K562 (cell line): Measurements from ENCODE around the gene SPRED2. TPM values are rescaled to one million over a fixed set of nuclear protein-coding genes. Genes with fewer than 3 reads are reported as not detected.

ENCODE experiments used
- ADNP ChIP-seq: fragments of 200-800 bp; sonication (Bioruptor generic); IDR thresholded peaks from 2 replicates; pipeline ENCODE4 v1.6.1; 2016; ENCODE audit warnings: missing genetic modification characterization, missing compliant biosample characterization
- C11orf30 ChIP-seq: fragments of 450-650 bp; IDR thresholded peaks from 2 replicates; pipeline ENCODE4 v1.6.1; 2016; ENCODE audit warnings: low read depth, mild to moderate bottlenecking
- CBFA2T2 ChIP-seq: fragments of 450-650 bp; conservative IDR thresholded peaks from 2 replicates; pipeline ENCODE4 v1.6.1; 2017; ENCODE audit warnings: mild to moderate bottlenecking
- CBX1 ChIP-seq: sonication (generic); IDR thresholded peaks from 2 replicates; pipeline ENCODE4 v1.6.1; 2016; ENCODE audit warnings: antibody characterized with exemption, low read depth, mild to moderate bottlenecking
- ILK ChIP-seq: fragments of 450-650 bp; IDR thresholded peaks from 2 replicates; pipeline ENCODE4 v1.6.1; 2016; ENCODE audit warnings: missing genetic modification characterization, low read depth, mild to moderate bottlenecking, missing compliant biosample characterization, moderate library complexity, borderline replicate concordance
- MAZ ChIP-seq, 2 experiments: fragments of 450-650 bp in 1 of 2; sonication (generic) in 1 of 2; formaldehyde crosslinking; IDR thresholded peaks in 1 of 2; conservative IDR thresholded peaks in 1 of 2; 2 replicates each; pipeline versions ENCODE4 v1.4.0 to v1.5.0; 2020; ENCODE audit warnings: mild to moderate bottlenecking in 1 of 2, missing genetic modification reagents in 1 of 2
- MIER1 ChIP-seq: fragments of 450-650 bp; IDR thresholded peaks from 2 replicates; pipeline ENCODE4 v1.6.1; 2016; ENCODE audit warnings: antibody characterized with exemption, mild to moderate bottlenecking, low read depth
- PHF8 ChIP-seq: fragments of 200-600 bp; sonication (generic); IDR thresholded peaks from 2 replicates; pipeline ENCODE4 v1.6.1; 2012; ENCODE audit warnings: mixed run types, mild to moderate bottlenecking, inconsistent platforms, low read length, moderate library complexity, borderline replicate concordance
- POLR3G ChIP-seq: IDR thresholded peaks from 2 replicates; pipeline ENCODE4 v1.6.1; 2011; ENCODE audit not compliant: insufficient read length, insufficient replicate concordance; ENCODE audit errors: extremely low read depth
- ZFP1 ChIP-seq: fragments of 450-650 bp; formaldehyde crosslinking; IDR thresholded peaks from 2 replicates; pipeline ENCODE4 v1.4.0; 2020; ENCODE audit warnings: mild to moderate bottlenecking, mixed read lengths
- ZFP36 ChIP-seq: fragments of 150-350 bp; IDR thresholded peaks from 2 replicates; pipeline ENCODE4 v1.6.1; 2018; ENCODE audit warnings: low read length, low read depth; ENCODE audit not compliant: partially characterized antibody
- ZNF583 ChIP-seq: fragments of 250-450 bp; sonication (Bioruptor Pico); IDR thresholded peaks from 2 replicates; pipeline ENCODE4 v1.4.0; 2020
- ZNF79 ChIP-seq: fragments of 250-450 bp; sonication (Bioruptor Pico); IDR thresholded peaks from 2 replicates; pipeline ENCODE4 v1.4.0; 2020; ENCODE audit warnings: low read depth, mild to moderate bottlenecking, moderate library complexity
- polyA plus RNA-seq, 8 experiments: library from polyadenylated mRNA; depleted of rRNA in 4 of 8; stranded (reverse) in 5 of 8; unstranded in 3 of 8; fragments of >200 nt; fragmentation: Nextera tagmentation in 2 of 8; fragmentation: Illumina TruSeq in 1 of 8; extraction: Ambion mirVana in 2 of 8; extraction: Trizol in 1 of 8; gene quantifications; 2 replicates each; pipeline versions ENCODE4 v1.2.1 to v1.2.3, GENCODE V29; 2011 to 2014; ENCODE audit warnings: inconsistent platforms in 1 of 8, missing spikeins in 1 of 8
- total RNA-seq, 7 experiments: library from RNA; depleted of rRNA in 6 of 7; stranded (reverse); fragments of >200 nt in 6 of 7; fragmentation: Illumina TruSeq in 2 of 7; extraction: Trizol in 2 of 7; gene quantifications; 2 replicates each; pipeline versions ENCODE4 v1.2.1 to v1.2.3, GENCODE V29; 2011 to 2021; ENCODE audit warnings: low replicate concordance in 1 of 7
- TF ChIP-seq, protein P1 (sequence below): fragments of 450-650 bp; formaldehyde crosslinking; IDR thresholded peaks from 2 replicates; pipeline ENCODE4 v1.4.0; 2020; ENCODE audit warnings: mild to moderate bottlenecking, moderate library complexity
- TF ChIP-seq, protein P2 (sequence below): sonication (generic); formaldehyde crosslinking; IDR thresholded peaks from 2 replicates; pipeline ENCODE4 v1.8.0; 2022; ENCODE audit warnings: mild to moderate bottlenecking, missing genetic modification reagents
- TF ChIP-seq, protein P3 (sequence below): fragments of 250-450 bp; sonication (Bioruptor Pico); IDR thresholded peaks from 2 replicates; pipeline ENCODE4 v1.4.0; 2020; ENCODE audit warnings: mild to moderate bottlenecking, moderate library complexity, borderline replicate concordance

Gene SPRED2
- total and polyA plus RNA-seq, 9 of the 15 experiments (the other 6 are each of a cell fraction or from before 2014, with no cell fraction given): 4.6 to 50.8 (median 14.1) TPM

GRCh38 chr2:65430603-65431420 lies 1.6 kb downstream of the SPRED2 start (continued):
- TF ChIP-seq, protein P1, sequence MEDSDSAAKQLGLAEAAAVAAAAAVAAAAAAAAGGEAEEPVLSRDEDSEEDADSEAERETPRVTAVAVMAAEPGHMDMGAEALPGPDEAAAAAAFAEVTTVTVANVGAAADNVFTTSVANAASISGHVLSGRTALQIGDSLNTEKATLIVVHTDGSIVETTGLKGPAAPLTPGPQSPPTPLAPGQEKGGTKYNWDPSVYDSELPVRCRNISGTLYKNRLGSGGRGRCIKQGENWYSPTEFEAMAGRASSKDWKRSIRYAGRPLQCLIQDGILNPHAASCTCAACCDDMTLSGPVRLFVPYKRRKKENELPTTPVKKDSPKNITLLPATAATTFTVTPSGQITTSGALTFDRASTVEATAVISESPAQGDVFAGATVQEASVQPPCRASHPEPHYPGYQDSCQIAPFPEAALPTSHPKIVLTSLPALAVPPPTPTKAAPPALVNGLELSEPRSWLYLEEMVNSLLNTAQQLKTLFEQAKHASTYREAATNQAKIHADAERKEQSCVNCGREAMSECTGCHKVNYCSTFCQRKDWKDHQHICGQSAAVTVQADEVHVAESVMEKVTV: no peak
- TF ChIP-seq ILK (tag) (no peak), ZNF79 (CRISPR knock-in tag) (no peak), ZFP1 (CRISPR knock-in tag) (no peak), MAZ (CRISPR knock-in tag; conservative IDR thresholded peaks at IDR 0.05 in 1 of 2, IDR thresholded peaks at IDR 0.05 in 1 of 2) (no peak; a peak in 2 of 4 replicates), MIER1 (no peak), POLR3G (no peak), C11orf30 (no peak), ADNP (tag) (no peak), PHF8 (no peak), CBX1 (no peak), ZNF583 (no peak), CBFA2T2 (no peak), ZFP36 (no peak)
- TF ChIP-seq, protein P2, sequence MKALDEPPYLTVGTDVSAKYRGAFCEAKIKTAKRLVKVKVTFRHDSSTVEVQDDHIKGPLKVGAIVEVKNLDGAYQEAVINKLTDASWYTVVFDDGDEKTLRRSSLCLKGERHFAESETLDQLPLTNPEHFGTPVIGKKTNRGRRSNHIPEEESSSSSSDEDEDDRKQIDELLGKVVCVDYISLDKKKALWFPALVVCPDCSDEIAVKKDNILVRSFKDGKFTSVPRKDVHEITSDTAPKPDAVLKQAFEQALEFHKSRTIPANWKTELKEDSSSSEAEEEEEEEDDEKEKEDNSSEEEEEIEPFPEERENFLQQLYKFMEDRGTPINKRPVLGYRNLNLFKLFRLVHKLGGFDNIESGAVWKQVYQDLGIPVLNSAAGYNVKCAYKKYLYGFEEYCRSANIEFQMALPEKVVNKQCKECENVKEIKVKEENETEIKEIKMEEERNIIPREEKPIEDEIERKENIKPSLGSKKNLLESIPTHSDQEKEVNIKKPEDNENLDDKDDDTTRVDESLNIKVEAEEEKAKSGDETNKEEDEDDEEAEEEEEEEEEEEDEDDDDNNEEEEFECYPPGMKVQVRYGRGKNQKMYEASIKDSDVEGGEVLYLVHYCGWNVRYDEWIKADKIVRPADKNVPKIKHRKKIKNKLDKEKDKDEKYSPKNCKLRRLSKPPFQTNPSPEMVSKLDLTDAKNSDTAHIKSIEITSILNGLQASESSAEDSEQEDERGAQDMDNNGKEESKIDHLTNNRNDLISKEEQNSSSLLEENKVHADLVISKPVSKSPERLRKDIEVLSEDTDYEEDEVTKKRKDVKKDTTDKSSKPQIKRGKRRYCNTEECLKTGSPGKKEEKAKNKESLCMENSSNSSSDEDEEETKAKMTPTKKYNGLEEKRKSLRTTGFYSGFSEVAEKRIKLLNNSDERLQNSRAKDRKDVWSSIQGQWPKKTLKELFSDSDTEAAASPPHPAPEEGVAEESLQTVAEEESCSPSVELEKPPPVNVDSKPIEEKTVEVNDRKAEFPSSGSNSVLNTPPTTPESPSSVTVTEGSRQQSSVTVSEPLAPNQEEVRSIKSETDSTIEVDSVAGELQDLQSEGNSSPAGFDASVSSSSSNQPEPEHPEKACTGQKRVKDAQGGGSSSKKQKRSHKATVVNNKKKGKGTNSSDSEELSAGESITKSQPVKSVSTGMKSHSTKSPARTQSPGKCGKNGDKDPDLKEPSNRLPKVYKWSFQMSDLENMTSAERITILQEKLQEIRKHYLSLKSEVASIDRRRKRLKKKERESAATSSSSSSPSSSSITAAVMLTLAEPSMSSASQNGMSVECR: peak; percentile 60
- TF ChIP-seq, protein P3, sequence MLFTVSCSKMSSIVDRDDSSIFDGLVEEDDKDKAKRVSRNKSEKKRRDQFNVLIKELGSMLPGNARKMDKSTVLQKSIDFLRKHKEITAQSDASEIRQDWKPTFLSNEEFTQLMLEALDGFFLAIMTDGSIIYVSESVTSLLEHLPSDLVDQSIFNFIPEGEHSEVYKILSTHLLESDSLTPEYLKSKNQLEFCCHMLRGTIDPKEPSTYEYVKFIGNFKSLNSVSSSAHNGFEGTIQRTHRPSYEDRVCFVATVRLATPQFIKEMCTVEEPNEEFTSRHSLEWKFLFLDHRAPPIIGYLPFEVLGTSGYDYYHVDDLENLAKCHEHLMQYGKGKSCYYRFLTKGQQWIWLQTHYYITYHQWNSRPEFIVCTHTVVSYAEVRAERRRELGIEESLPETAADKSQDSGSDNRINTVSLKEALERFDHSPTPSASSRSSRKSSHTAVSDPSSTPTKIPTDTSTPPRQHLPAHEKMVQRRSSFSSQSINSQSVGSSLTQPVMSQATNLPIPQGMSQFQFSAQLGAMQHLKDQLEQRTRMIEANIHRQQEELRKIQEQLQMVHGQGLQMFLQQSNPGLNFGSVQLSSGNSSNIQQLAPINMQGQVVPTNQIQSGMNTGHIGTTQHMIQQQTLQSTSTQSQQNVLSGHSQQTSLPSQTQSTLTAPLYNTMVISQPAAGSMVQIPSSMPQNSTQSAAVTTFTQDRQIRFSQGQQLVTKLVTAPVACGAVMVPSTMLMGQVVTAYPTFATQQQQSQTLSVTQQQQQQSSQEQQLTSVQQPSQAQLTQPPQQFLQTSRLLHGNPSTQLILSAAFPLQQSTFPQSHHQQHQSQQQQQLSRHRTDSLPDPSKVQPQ: no peak
